Mesenchymal stem cell (in vitro differentiated cells and primary cell): ENCODE results near the gene FARP1.

Experiments
- DNase-seq: peaks from one replicate; pipeline ENCODE4 v3.0.0-alpha.2; 2013
- H2AFZ ChIP-seq: one replicate; pipeline ENCODE4 v1.6.1; 2013; ENCODE audit warnings: low read depth, mild to moderate bottlenecking, control low read depth, inconsistent platforms, low read length, moderate library complexity
- H2AK5ac ChIP-seq: 2 replicates; pipeline ENCODE4 v1.6.1; 2013; ENCODE audit warnings: low read length, moderate library complexity, mild to moderate bottlenecking, inconsistent platforms; ENCODE audit not compliant: severe bottlenecking
- H2BK120ac ChIP-seq: one replicate; pipeline ENCODE4 v1.6.1; 2013; ENCODE audit warnings: low read depth, mild to moderate bottlenecking, inconsistent platforms, low read length, moderate library complexity
- H2BK12ac ChIP-seq, 2 experiments: one replicate each; pipeline ENCODE4 v1.6.1; 2013; ENCODE audit warnings: inconsistent platforms in 2 of 2, low read length in 2 of 2, mild to moderate bottlenecking in 2 of 2, moderate library complexity in 2 of 2, control low read depth in 1 of 2
- H2BK15ac ChIP-seq: one replicate; pipeline ENCODE4 v1.6.1; 2013; ENCODE audit warnings: mild to moderate bottlenecking, low read depth, inconsistent platforms; ENCODE audit not compliant: poor library complexity, severe bottlenecking
- H2BK5ac ChIP-seq: 2 replicates; pipeline ENCODE4 v1.6.1; 2013; ENCODE audit warnings: low read depth, mild to moderate bottlenecking, low read length, control low read depth, inconsistent platforms; ENCODE audit not compliant: poor library complexity, severe bottlenecking
- H3K14ac ChIP-seq, 2 experiments: one replicate each; pipeline ENCODE4 v1.6.1; 2013; ENCODE audit warnings: inconsistent platforms in 2 of 2, low read length in 2 of 2, control low read depth in 1 of 2, mild to moderate bottlenecking in 1 of 2, moderate library complexity in 1 of 2
- H3K18ac ChIP-seq, 2 experiments: one replicate each; pipeline ENCODE4 v1.6.1; 2013; ENCODE audit warnings: inconsistent platforms in 2 of 2, low read length in 2 of 2, control low read depth in 1 of 2, low read depth in 1 of 2, mild to moderate bottlenecking in 1 of 2
- H3K23ac ChIP-seq, 2 experiments: one replicate each; pipeline ENCODE4 v1.6.1; 2013; ENCODE audit warnings: inconsistent platforms in 2 of 2, low read length in 2 of 2, mild to moderate bottlenecking in 2 of 2, moderate library complexity in 2 of 2, control low read depth in 1 of 2
- H3K27ac ChIP-seq: 2 replicates; pipeline ENCODE4 v1.5.1; 2013; ENCODE audit warnings: mild to moderate bottlenecking, moderate library complexity, low read length, control low read depth, inconsistent platforms; ENCODE audit not compliant: poor library complexity, severe bottlenecking
- H3K27me3 ChIP-seq, 2 experiments: 2 replicates each; pipeline versions ENCODE4 v1.6.1 to v1.7.0; 2013; ENCODE audit warnings: low read length in 2 of 2, mild to moderate bottlenecking in 2 of 2, moderate library complexity in 2 of 2, control low read depth in 1 of 2, inconsistent platforms in 1 of 2; ENCODE audit not compliant: control insufficient read depth in 1 of 2, insufficient read depth in 1 of 2
- H3K36me3 ChIP-seq, 2 experiments: 2 replicates each; pipeline versions ENCODE4 v1.6.1 to v1.7.0; 2013; ENCODE audit warnings: low read length in 2 of 2, control low read depth in 1 of 2, inconsistent platforms in 1 of 2, low read depth in 1 of 2, mild to moderate bottlenecking in 1 of 2; ENCODE audit not compliant: insufficient read depth in 2 of 2, control insufficient read depth in 1 of 2
- H3K4ac ChIP-seq, 2 experiments: one replicate each; pipeline ENCODE4 v1.6.1; 2013; ENCODE audit warnings: inconsistent platforms in 2 of 2, low read length in 2 of 2, mild to moderate bottlenecking in 2 of 2, moderate library complexity in 2 of 2, control low read depth in 1 of 2, low read depth in 1 of 2
- H3K4me1 ChIP-seq: 2 replicates; pipeline ENCODE4 v1.6.1; 2013; ENCODE audit warnings: low read depth, low read length, control low read depth; ENCODE audit not compliant: control insufficient read depth, insufficient read depth
- H3K4me2 ChIP-seq: 2 replicates; pipeline ENCODE4 v1.6.1; 2013; ENCODE audit warnings: low read length, mild to moderate bottlenecking, inconsistent platforms; ENCODE audit not compliant: poor library complexity, severe bottlenecking
- H3K4me3 ChIP-seq, 2 experiments: 2 replicates each; pipeline versions ENCODE4 v1.5.1 to v1.7.0; 2013; ENCODE audit warnings: low read length in 2 of 2, mild to moderate bottlenecking in 2 of 2, control low read depth in 1 of 2, low read depth in 1 of 2; ENCODE audit not compliant: insufficient read depth in 1 of 2
- H3K79me1 ChIP-seq: replicated peaks from 2 replicates; pipeline ENCODE4 v1.6.1; 2013; ENCODE audit warnings: mild to moderate bottlenecking, control low read depth, low read length, inconsistent platforms; ENCODE audit not compliant: poor library complexity, severe bottlenecking
- H3K9ac ChIP-seq: 2 replicates; pipeline ENCODE4 v1.7.0; 2013; ENCODE audit warnings: mild to moderate bottlenecking, low read length, moderate library complexity
- H3K9me3 ChIP-seq: 2 replicates; pipeline ENCODE4 v1.7.0; 2013; ENCODE audit warnings: mild to moderate bottlenecking, low read length; ENCODE audit not compliant: control insufficient read depth
- H4K8ac ChIP-seq: one replicate; pipeline ENCODE4 v1.6.1; 2013; ENCODE audit warnings: inconsistent platforms, mild to moderate bottlenecking, low read length, moderate library complexity
- H4K91ac ChIP-seq: one replicate; pipeline ENCODE4 v1.6.1; 2013; ENCODE audit warnings: mild to moderate bottlenecking, low read length, inconsistent platforms
- WGBS: methylation state at CpG from one replicate; pipeline ENCODE4 v1.1.7; 2013; ENCODE audit warnings: mixed read lengths; 5-methylcytosine and 5-hydroxymethylcytosine counted together

FARP1 gene

DNA sequence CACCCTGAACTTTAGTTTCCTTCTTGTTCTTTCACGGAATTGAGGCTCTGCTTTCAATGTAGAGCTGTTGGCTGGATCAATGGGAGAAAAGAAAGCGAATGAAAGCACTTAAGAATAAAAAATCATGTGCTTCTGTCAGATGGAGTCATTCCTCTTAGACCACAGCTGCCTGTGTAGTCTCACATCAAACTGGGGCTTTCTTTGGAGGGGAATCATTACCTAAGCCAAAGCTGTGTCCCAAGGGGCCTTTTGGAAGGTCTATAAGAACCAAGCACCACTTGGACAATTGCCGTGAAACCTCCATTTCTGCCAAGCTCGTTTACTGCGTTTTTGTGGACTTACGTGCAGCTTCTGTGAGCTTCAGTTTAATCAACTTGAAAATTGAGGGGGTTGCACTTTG lies 78.3 kb downstream of the FARP1 start:
- Histone ChIP-seq H4K91ac (no peak overlapping the region), H3K79me1 (peaks cover 37% of the 10 kb centered on the region), H2BK120ac (no peak overlapping the region), H3K4ac (no peak overlapping the region), H3K36me3 (peaks cover 15 to 24% of the 10 kb centered on the region in 2 experiments), H3K4me3 (no peak overlapping the region), H4K8ac (no peak overlapping the region), H2BK12ac (no peak overlapping the region), H3K4me2 (no peak overlapping the region), H3K9ac (no peak overlapping the region), H2AFZ (no peak overlapping the region), H2BK5ac (no peak overlapping the region), H3K4me1 (peaks cover 24% of the 10 kb centered on the region), H3K27ac (no peak overlapping the region), H3K9me3 (no peaks in the 10 kb centered on the region), H3K23ac (no peak overlapping the region), H3K14ac (no peak overlapping the region), H3K18ac (peak overlapping the region in 1 of 2 experiments; percentile 76), H3K27me3 (no peaks in the 10 kb centered on the region), H2AK5ac (no peak overlapping the region), H2BK15ac (no peak overlapping the region)
- WGBS, result 86% methylated on average over 6 of the region's 6 CpGs
- peak; percentile 52 for DNase-seq

DNA sequence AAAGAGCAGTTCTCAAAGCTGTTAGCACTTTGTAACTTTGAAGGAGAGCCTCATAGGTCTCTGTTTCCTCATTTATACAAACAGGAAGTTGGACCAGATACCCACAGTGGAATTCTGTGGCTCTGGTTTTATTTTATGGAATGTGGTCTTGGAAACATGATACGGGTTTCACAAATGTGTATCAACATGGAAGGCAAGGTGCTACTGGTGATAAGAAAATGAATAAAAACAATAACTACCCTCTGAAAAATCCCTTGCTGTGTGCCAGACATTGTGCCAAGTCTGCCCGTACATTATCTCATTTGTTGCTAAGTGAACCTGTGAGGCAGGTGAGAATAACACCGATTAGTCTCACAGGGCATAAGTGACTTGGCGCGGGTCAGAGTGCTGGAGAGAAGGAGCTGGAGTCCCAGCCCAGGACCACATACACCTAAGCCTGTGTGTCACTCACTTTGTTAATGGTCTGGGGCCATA lies 79.2 kb downstream of the FARP1 start:
- no peak overlapping the region for H2AFZ ChIP-seq
- H3K36me3 ChIP-seq, result peaks cover 15 to 24% of the 10 kb centered on the region in 2 experiments
- H3K4ac ChIP-seq, result no peak overlapping the region
- WGBS, result 96% methylated on average over 4 of the region's 5 CpGs
- peak overlapping the region; percentile 57 for H2BK15ac ChIP-seq
- peak overlapping the region; percentile 81 for H2AK5ac ChIP-seq
- peaks cover 20% of the 10 kb centered on the region for H3K4me1 ChIP-seq
- H3K4me3 ChIP-seq, result no peak overlapping the region
- H3K9ac ChIP-seq, result no peak overlapping the region
- H3K4me2 ChIP-seq, result no peak overlapping the region
- H3K27ac ChIP-seq, result peak overlapping the region; percentile 14
- H4K91ac ChIP-seq, result peak overlapping the region; percentile 77
- no peak overlapping the region for H3K14ac ChIP-seq
- peak overlapping the region; percentile 11 for H2BK120ac ChIP-seq
- peak overlapping the region; percentile 67 to 69 for H3K18ac ChIP-seq
- H2BK12ac ChIP-seq, result peak overlapping the region in 1 of 2 experiments; percentile 61
- no peaks in the 10 kb centered on the region for H3K27me3 ChIP-seq
- DNase-seq, result peak; percentile 70
- H3K23ac ChIP-seq, result peak overlapping the region in 1 of 2 experiments; percentile 14
- no peaks in the 10 kb centered on the region for H3K9me3 ChIP-seq
- peak overlapping the region; percentile 8 for H4K8ac ChIP-seq
- H2BK5ac ChIP-seq, result no peak overlapping the region
- peaks cover 37% of the 10 kb centered on the region for H3K79me1 ChIP-seq

GRCh38 chr13:98222816-98223215 lies 79.9 kb downstream of the FARP1 start:
- Histone ChIP-seq H4K91ac (peak overlapping the region; percentile 88), H4K8ac (no peak overlapping the region), H3K9me3 (no peaks in the 10 kb centered on the region), H3K27ac (no peak overlapping the region), H2BK12ac (no peak overlapping the region), H2AK5ac (no peak overlapping the region), H3K14ac (no peak overlapping the region), H3K4me1 (peaks cover 16% of the 10 kb centered on the region), H3K4ac (no peak overlapping the region), H2AFZ (no peak overlapping the region), H2BK15ac (no peak overlapping the region), H3K27me3 (no peaks in the 10 kb centered on the region), H3K79me1 (peaks cover 37% of the 10 kb centered on the region), H3K23ac (no peak overlapping the region), H2BK120ac (no peak overlapping the region), H3K4me2 (no peak overlapping the region), H3K18ac (peak overlapping the region in 1 of 2 experiments; percentile 48), H3K9ac (no peak overlapping the region), H3K36me3 (peaks cover 9 to 17% of the 10 kb centered on the region in 2 experiments), H2BK5ac (no peak overlapping the region), H3K4me3 (no peak overlapping the region)
- WGBS, result 90% methylated on average over 7 of the region's 7 CpGs
- DNase-seq, result no peak

GRCh38 chr13:98223741-98224140 lies 80.8 kb downstream of the FARP1 start:
- H4K91ac ChIP-seq, result peak overlapping the region; percentile 19
- H3K27me3 ChIP-seq, result no peaks in the 10 kb centered on the region
- no peak overlapping the region for H3K4ac ChIP-seq
- H2AFZ ChIP-seq, result no peak overlapping the region
- no peak overlapping the region for H2BK120ac ChIP-seq
- peak overlapping the region; percentile 54 for H3K27ac ChIP-seq
- no peak overlapping the region for H3K9ac ChIP-seq
- no peak overlapping the region for H2BK5ac ChIP-seq
- H3K79me1 ChIP-seq, result peaks cover 33% of the 10 kb centered on the region
- peaks cover 14% of the 10 kb centered on the region for H3K4me1 ChIP-seq
- H3K9me3 ChIP-seq, result no peaks in the 10 kb centered on the region
- H2AK5ac ChIP-seq, result no peak overlapping the region
- no peak overlapping the region for H3K14ac ChIP-seq
- no peak overlapping the region for H3K23ac ChIP-seq
- H4K8ac ChIP-seq, result no peak overlapping the region
- no peak overlapping the region for H3K4me3 ChIP-seq
- no peak for DNase-seq
- H2BK12ac ChIP-seq, result no peak overlapping the region
- no peak overlapping the region for H3K4me2 ChIP-seq
- H2BK15ac ChIP-seq, result no peak overlapping the region
- peaks cover 9 to 13% of the 10 kb centered on the region in 2 experiments for H3K36me3 ChIP-seq
- no peak overlapping the region for H3K18ac ChIP-seq
